MM.1S (cell line): Measurements from ENCODE around the gene LAMTOR5.

Experiments used
- DNase-seq: peaks from one replicate; pipeline ENCODE4 v3.0.0-alpha.2; 2015
- H2AFZ ChIP-seq: fragments of 300-600 bp; sonication (generic); 2 replicates; pipeline ENCODE4 v1.6.0; 2016; ENCODE audit warnings: antibody characterized with exemption, low read length
- H3F3A ChIP-seq: fragments of 300-600 bp; sonication (generic); 2 replicates; pipeline ENCODE4 v1.6.1; 2016; ENCODE audit warnings: mild to moderate bottlenecking, antibody characterized with exemption, low read length, moderate library complexity, mixed read lengths; ENCODE audit not compliant: insufficient read depth
- H3K27ac ChIP-seq: fragments of 300-600 bp; sonication (generic); 2 replicates; pipeline ENCODE4 v1.5.1; 2016; ENCODE audit warnings: mild to moderate bottlenecking, low read length
- H3K27me3 ChIP-seq: fragments of 300-600 bp; sonication (generic); replicated peaks from 2 replicates; pipeline ENCODE4 v1.6.0; 2016; ENCODE audit warnings: low read length; ENCODE audit not compliant: insufficient read depth
- H3K36me3 ChIP-seq: fragments of 300-600 bp; sonication (generic); replicated peaks from 2 replicates; pipeline ENCODE4 v1.6.1; 2016; ENCODE audit warnings: mild to moderate bottlenecking, low read length, mixed read lengths; ENCODE audit not compliant: insufficient read depth
- H3K4me1 ChIP-seq: fragments of 300-600 bp; sonication (generic); 2 replicates; pipeline ENCODE4 v1.6.1; 2016; ENCODE audit warnings: low read length, mixed read lengths
- H3K4me2 ChIP-seq: fragments of 300-600 bp; sonication (generic); 2 replicates; pipeline ENCODE4 v1.6.0; 2016; ENCODE audit warnings: low read depth, low read length
- H3K4me3 ChIP-seq: fragments of 300-600 bp; sonication (generic); 2 replicates; pipeline ENCODE4 v1.5.1; 2016; ENCODE audit warnings: low read length, mixed read lengths
- H3K79me2 ChIP-seq: fragments of 300-600 bp; sonication (generic); 2 replicates; pipeline ENCODE4 v1.6.1; 2016; ENCODE audit warnings: mixed run types, low read length, mixed read lengths
- H3K9ac ChIP-seq: fragments of 300-600 bp; sonication (generic); 2 replicates; pipeline ENCODE4 v1.6.1; 2016; ENCODE audit warnings: low read length, mixed read lengths
- H3K9me2 ChIP-seq: fragments of 300-600 bp; sonication (generic); replicated peaks from 2 replicates; pipeline ENCODE4 v1.6.1; 2016; ENCODE audit warnings: mild to moderate bottlenecking, low read length, mixed read lengths; ENCODE audit not compliant: insufficient read depth
- H3K9me3 ChIP-seq: fragments of 300-600 bp; sonication (generic); replicated peaks from 2 replicates; pipeline ENCODE4 v1.6.1; 2016; ENCODE audit warnings: mild to moderate bottlenecking, low read length, mixed read lengths; ENCODE audit not compliant: insufficient read depth
- H4K20me1 ChIP-seq: fragments of 300-600 bp; sonication (generic); 2 replicates; pipeline ENCODE4 v1.6.1; 2016; ENCODE audit warnings: mild to moderate bottlenecking, low read length, moderate library complexity, mixed read lengths; ENCODE audit not compliant: insufficient read depth
- CTCF ChIP-seq: fragments of 300-600 bp; sonication (generic); IDR thresholded peaks from 2 replicates; pipeline ENCODE4 v1.5.1; 2016; ENCODE audit warnings: antibody characterized with exemption, low read length, mixed read lengths
- EZH2 ChIP-seq: fragments of 300-600 bp; sonication (generic); optimal IDR thresholded peaks from 2 replicates; pipeline ENCODE3; 2017; ENCODE audit warnings: low read depth, mild to moderate bottlenecking, antibody characterized with exemption, low read length, mixed read lengths
- EZH2phosphoT487 ChIP-seq: fragments of 300-600 bp; sonication (generic); IDR thresholded peaks from 2 replicates; pipeline ENCODE4 v1.6.1; 2018; ENCODE audit warnings: antibody characterized with exemption, low read length

Gene LAMTOR5

GRCh38 chr1:110361856-110362255 lies 45.6 kb downstream of the LAMTOR5 start:
- TF ChIP-seq CTCF (no peak), EZH2phosphoT487 (no peak), EZH2 (no peak)
- Histone ChIP-seq H3K9ac (no peak overlapping the region), H3F3A (no peaks in the 10 kb centered on the region), H3K4me2 (no peak overlapping the region), H3K9me2 (no peaks in the 10 kb centered on the region), H3K36me3 (no peaks in the 10 kb centered on the region), H3K27me3 (no peaks in the 10 kb centered on the region), H3K4me1 (no peaks in the 10 kb centered on the region), H3K27ac (no peak overlapping the region), H4K20me1 (no peaks in the 10 kb centered on the region), H3K9me3 (no peaks in the 10 kb centered on the region), H2AFZ (no peak overlapping the region), H3K4me3 (no peak overlapping the region), H3K79me2 (peaks cover 9% of the 10 kb centered on the region)
- DNase-seq = no peak

GRCh38 chr1:110360431-110360830 lies 47.1 kb downstream of the LAMTOR5 start:
- Histone ChIP-seq H3K9me3 (no peaks in the 10 kb centered on the region), H3K79me2 (peaks cover 14% of the 10 kb centered on the region), H4K20me1 (no peaks in the 10 kb centered on the region), H3K27me3 (no peaks in the 10 kb centered on the region), H3F3A (no peaks in the 10 kb centered on the region), H3K9me2 (no peaks in the 10 kb centered on the region), H3K4me2 (no peak overlapping the region), H3K4me1 (no peaks in the 10 kb centered on the region), H3K36me3 (no peaks in the 10 kb centered on the region), H3K9ac (no peak overlapping the region), H3K4me3 (no peak overlapping the region), H3K27ac (no peak overlapping the region), H2AFZ (no peak overlapping the region)
- TF ChIP-seq CTCF (no peak), EZH2 (no peak)
- DNase-seq = no peak

DNA sequence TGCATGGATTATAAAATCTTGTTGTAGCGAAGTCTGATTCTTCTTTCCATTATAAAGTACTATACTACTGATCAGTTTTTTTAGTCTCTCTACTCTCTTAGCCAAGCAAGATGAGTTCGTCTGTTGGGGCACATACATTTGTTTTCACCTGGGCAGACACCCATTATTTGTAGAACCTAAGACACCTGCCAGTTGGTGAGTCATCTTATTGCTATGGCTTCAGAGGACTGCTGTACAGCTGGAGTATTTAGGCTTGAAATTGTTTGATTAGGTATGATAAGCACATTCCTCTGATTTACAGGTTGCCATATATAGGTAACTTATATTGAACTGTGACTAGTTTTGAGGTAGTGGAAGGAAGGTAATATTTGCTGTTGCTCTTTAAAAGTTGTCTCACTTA lies 51.1 kb downstream of the LAMTOR5 start:
- DNase-seq = no peak
- TF ChIP-seq EZH2phosphoT487 = no peak
- no peak for TF ChIP-seq CTCF
- no peak for TF ChIP-seq EZH2
- Histone ChIP-seq H3K27ac (no peak overlapping the region), H3K9ac (no peak overlapping the region), H4K20me1 (no peaks in the 10 kb centered on the region), H3K9me2 (no peaks in the 10 kb centered on the region), H3K9me3 (no peaks in the 10 kb centered on the region), H3K4me1 (no peaks in the 10 kb centered on the region), H3K27me3 (no peaks in the 10 kb centered on the region), H3K79me2 (peaks cover 36% of the 10 kb centered on the region), H3K4me2 (no peak overlapping the region), H3K36me3 (no peaks in the 10 kb centered on the region), H3K4me3 (no peak overlapping the region), H3F3A (no peaks in the 10 kb centered on the region), H2AFZ (no peak overlapping the region)
